NOMO-1 treated with dmso at 0.1 percent for 144 hours (cell line): ENCODE data around the gene TMEM154.
A peak's percentile ranks its signal among the peaks of the same experiment; 100 is the strongest.
"Not testable (repeated sequence)": the region's sequence is repeated elsewhere in the genome, so short reads cannot be mapped to it uniquely, and the experiment has no call there.

ENCODE experiments used
- DNase-seq: peaks from one replicate; lab custom pipeline; 2025; ENCODE audit not compliant: unreplicated experiment; lab: John Stamatoyannopoulos, UW

The TMEM154 gene

GRCh38 chr4:152668338-152668964 lies 11.3 kb downstream of the TMEM154 start:
- DNase-seq: no peak

GRCh38 chr4:152667781-152668180 lies 12.0 kb downstream of the TMEM154 start:
- DNase-seq: no peak

- DNase-seq: no peak
Observed at GRCh38 chr4:152666946-152667345, 12.9 kb downstream of the TMEM154 start.

- no peak for DNase-seq
Observed at GRCh38 chr4:152665691-152666395, 14.0 kb downstream of the TMEM154 start.

- DNase-seq: not testable (repeated sequence)
Observed at GRCh38 chr4:152664067-152664378, 15.8 kb downstream of the TMEM154 start.

GRCh38 chr4:152663203-152664066 lies 16.4 kb downstream of the TMEM154 start:
- DNase-seq: peak; percentile 73

GRCh38 chr4:152661649-152662048 lies 18.1 kb downstream of the TMEM154 start:
- DNase-seq: no peak

GRCh38 chr4:152660526-152660925 lies 19.3 kb downstream of the TMEM154 start:
- DNase-seq: no peak

- DNase-seq: no peak
Observed at GRCh38 chr4:152659806-152660205, 20.0 kb downstream of the TMEM154 start.

GRCh38 chr4:152657657-152658056 lies 22.1 kb downstream of the TMEM154 start:
- DNase-seq: no peak

- no peak for DNase-seq
Observed at GRCh38 chr4:152655272-152656129, 24.3 kb downstream of the TMEM154 start.

- DNase-seq: no peak
Observed at GRCh38 chr4:152652102-152652501, 27.7 kb downstream of the TMEM154 start.

GRCh38 chr4:152651473-152652060 lies 28.2 kb downstream of the TMEM154 start:
- DNase-seq: no peak

- no peak for DNase-seq
Observed at GRCh38 chr4:152646221-152646620, 33.6 kb downstream of the TMEM154 start.

- DNase-seq: no peak
Observed at GRCh38 chr4:152644130-152644529, 35.7 kb downstream of the TMEM154 start.

- peak; percentile 68 for DNase-seq
Observed at GRCh38 chr4:152643153-152644035, 36.4 kb downstream of the TMEM154 start.

- DNase-seq: no peak
Observed at GRCh38 chr4:152640058-152640921, 39.5 kb downstream of the TMEM154 start.

- no peak for DNase-seq
Observed at GRCh38 chr4:152635851-152636250, 43.9 kb downstream of the TMEM154 start.
